Heart left ventricle (tissue), 16 donors: ENCODE results near the gene RUNX3. TPM values are rescaled to one million over a fixed set of nuclear protein-coding genes. Genes with fewer than 3 reads are reported as not detected.

Experiments
- ATAC-seq, 4 donors: fragments of 200-7000 bp; cut with Tn5 transposase; one replicate each; pipeline ENCODE4 v1.9.1; 2020 to 2022; ENCODE audit warnings: moderate library complexity in 4 of 4, mild to moderate bottlenecking in 3 of 4, moderate number of reproducible peaks in 1 of 4
- DNase-seq, 5 donors: peaks; one replicate each; pipeline ENCODE4 v3.0.0-alpha.2; 2020
- H3K27ac ChIP-seq, 12 donors: fragments of 200-600 bp; sonication (generic) in 4 of 12; one replicate each; pipeline versions ENCODE4 v1.5.0 to v1.8.0; 2016 to 2022; ENCODE audit warnings: mild to moderate bottlenecking in 2 of 12
- H3K27me3 ChIP-seq, 9 donors: fragments of 200-600 bp; sonication (generic) in 2 of 9; one replicate each; pipeline versions ENCODE4 v1.5.1 to v1.8.0; 2016 to 2022; ENCODE audit warnings: mild to moderate bottlenecking in 3 of 9
- H3K36me3 ChIP-seq, 9 donors: fragments of 200-600 bp; sonication (generic) in 2 of 9; one replicate each; pipeline versions ENCODE4 v1.5.0 to v1.8.0; 2018 to 2022; ENCODE audit warnings: mild to moderate bottlenecking in 2 of 9
- H3K4me1 ChIP-seq, 12 donors: fragments of 200-600 bp; sonication (generic) in 4 of 12; one replicate each; pipeline versions ENCODE4 v1.5.0 to v1.8.0; 2016 to 2022; ENCODE audit warnings: mild to moderate bottlenecking in 3 of 12
- H3K4me3 ChIP-seq, 12 donors: fragments of 200-600 bp; sonication (generic) in 4 of 12; one replicate each; pipeline versions ENCODE4 v1.5.0 to v1.8.0; 2017 to 2022; ENCODE audit warnings: mild to moderate bottlenecking in 9 of 12, moderate library complexity in 4 of 12
- H3K9me3 ChIP-seq, 12 donors: fragments of 200-600 bp; sonication (generic) in 4 of 12; one replicate each; pipeline versions ENCODE4 v1.5.0 to v1.8.0; 2016 to 2022; ENCODE audit warnings: mild to moderate bottlenecking in 1 of 12
- POLR2A ChIP-seq, 2 donors: fragments of 450-650 bp; IDR thresholded peaks; one replicate each; pipeline ENCODE4 v1.6.1; 2017; ENCODE audit warnings: antibody characterized with exemption in 2 of 2, mild to moderate bottlenecking in 2 of 2, moderate library complexity in 2 of 2
- whole genome bisulfite sequencing, 4 donors: extraction: QIAGEN DNeasy Blood & Tissue Kit in 2 of 4; methylation state at CpG; one replicate each; pipeline versions ENCODE4 v1.1.5 to v1.1.7; 2013 to 2018; 5-methylcytosine and 5-hydroxymethylcytosine counted together
- intact Hi-C, 10 donors: fragments of 100-400 bp; cut with DNase I; formaldehyde crosslinking; loops; one replicate each; pipeline versions ENCODE4 v1.11.1 to v1.14.2; 2022
- polyA plus RNA-seq, 2 donors: library from polyadenylated mRNA; stranded (reverse); fragments of 200-250 nt; gene quantifications; one replicate each; pipeline ENCODE4 v1.2.3, GENCODE V29; 2013
- total RNA-seq, 9 donors: library from RNA; depleted of rRNA in 2 of 9; stranded (reverse); fragments of >200 nt in 2 of 9; fragmentation: NEBNext Ultra II Directional in 3 of 9; extraction: Animal tissue kit (Norgen Biotek cat#: 25700) in 3 of 9; gene quantifications; one replicate each; pipeline versions ENCODE4 v1.1.0 to v1.2.4, GENCODE V29; 2016 to 2023
- TF ChIP-seq, protein P1 (sequence below), 12 donors: fragments of 200-600 bp; sonication (generic) in 4 of 12; IDR thresholded peaks; one replicate each; pipeline versions ENCODE4 v1.5.0 to v1.8.0; 2018 to 2022; ENCODE audit warnings: antibody characterized with exemption in 12 of 12, mild to moderate bottlenecking in 5 of 12
- donor health status: ischemic (EF 13 %, LVEDD 7.1; RV severe dilation, severe dysfunction).
- donor health status: healthy with polysubstance abuse.
- donor health status: DM: no; HTN: yes; CAD: no.
- donor health status: DM: no; HTN: no; CAD: no.
- donor health status: ischemic (EF 25% LVEDD 6.9; RV normal size, moderate dysfunction).
- donor health status: ischemic (EF 25% LVEDD 5.7; RV mildly dilated, moderate dysfunction).
- donor health status: healthy.
- donor health status: DM: yes; HTN: yes; CAD: no.
- donor health status: ischemic (EF 35%, LVEDD 5.7; RV mildly dilated, moderate dysfunction).
- donor health status: nonischemic (EF 11% LVEDD 7.7; RV severe dilation, severe dysfunction).
- donor health status: DM: yes; HTN: yes; CAD: no.
- donor health status: PGD.
- donor health status: ischemic (EF 29% LVEDD 5.4; RV normal size, mild dysfunction).
- donor health status: nonischemic (EF 23%, LVEDD 6.1; RV moderate dilation, normal function).

RUNX3 gene
- total and polyA plus RNA-seq, 11 donors: 0.21 to 8.7 (median 0.38) TPM

DNA sequence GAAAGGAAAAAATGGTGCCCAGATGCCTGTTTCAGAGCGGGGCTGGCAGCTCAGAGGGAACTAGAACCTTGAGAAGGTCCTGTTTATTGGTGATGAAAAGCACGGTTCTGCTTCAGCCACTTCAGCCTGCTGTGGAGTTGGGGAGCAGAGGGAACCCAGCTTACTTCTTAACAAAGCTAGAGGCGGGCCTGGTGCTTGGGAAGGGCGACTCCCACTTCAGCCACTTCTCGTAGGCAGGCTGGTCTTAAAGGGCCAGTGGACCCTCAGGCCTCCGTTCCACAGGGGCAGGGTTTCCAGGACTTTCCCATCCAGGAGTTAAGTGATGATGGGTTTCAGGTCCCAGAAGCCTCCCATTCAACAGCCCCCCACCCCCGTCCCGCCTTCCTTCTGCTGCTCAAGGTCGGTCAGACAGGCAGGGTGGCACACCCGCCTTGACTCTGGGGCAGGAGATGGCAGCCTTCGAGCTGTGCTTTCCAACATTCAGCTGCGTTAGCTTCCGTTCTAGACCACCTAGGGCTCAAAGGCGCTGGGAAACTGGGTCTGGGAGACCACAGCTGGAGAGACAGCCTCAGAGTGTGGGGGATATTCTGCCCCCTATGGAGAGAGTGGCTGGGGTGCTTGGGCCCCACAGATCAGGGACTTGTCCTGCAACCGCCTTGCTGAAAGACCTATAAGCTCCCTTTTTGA lies 3.4 kb downstream of the RUNX3 start:
- Histone ChIP-seq H3K27me3 (peaks cover 49 to 85% (median 71%) of the 10 kb centered on the region in 9 donors), H3K9me3 (no peaks in the 10 kb centered on the region), H3K4me3 (peak overlapping the region in 1 of 12 donors; percentile 71), H3K27ac (peak overlapping the region in 1 of 12 donors; percentile 90), H3K4me1 (peaks cover 0 to 53% (median 12%) of the 10 kb centered on the region in 12 donors), H3K36me3 (no peaks in the 10 kb centered on the region)
- no peak for TF ChIP-seq POLR2A (IDR thresholded peaks at IDR 0.05)
- TF ChIP-seq, protein P1, sequence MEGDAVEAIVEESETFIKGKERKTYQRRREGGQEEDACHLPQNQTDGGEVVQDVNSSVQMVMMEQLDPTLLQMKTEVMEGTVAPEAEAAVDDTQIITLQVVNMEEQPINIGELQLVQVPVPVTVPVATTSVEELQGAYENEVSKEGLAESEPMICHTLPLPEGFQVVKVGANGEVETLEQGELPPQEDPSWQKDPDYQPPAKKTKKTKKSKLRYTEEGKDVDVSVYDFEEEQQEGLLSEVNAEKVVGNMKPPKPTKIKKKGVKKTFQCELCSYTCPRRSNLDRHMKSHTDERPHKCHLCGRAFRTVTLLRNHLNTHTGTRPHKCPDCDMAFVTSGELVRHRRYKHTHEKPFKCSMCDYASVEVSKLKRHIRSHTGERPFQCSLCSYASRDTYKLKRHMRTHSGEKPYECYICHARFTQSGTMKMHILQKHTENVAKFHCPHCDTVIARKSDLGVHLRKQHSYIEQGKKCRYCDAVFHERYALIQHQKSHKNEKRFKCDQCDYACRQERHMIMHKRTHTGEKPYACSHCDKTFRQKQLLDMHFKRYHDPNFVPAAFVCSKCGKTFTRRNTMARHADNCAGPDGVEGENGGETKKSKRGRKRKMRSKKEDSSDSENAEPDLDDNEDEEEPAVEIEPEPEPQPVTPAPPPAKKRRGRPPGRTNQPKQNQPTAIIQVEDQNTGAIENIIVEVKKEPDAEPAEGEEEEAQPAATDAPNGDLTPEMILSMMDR (IDR thresholded peaks at IDR 0.05): no peak
- WGBS, 4 donors: 13 to 25% (median 19%) methylated on average over 7 to 15 of the region's 15 CpGs
- no peak for ATAC-seq
- intact Hi-C loops: loop anchor here in 1 of 10 donors (5.0 kb wide), 1 partner anchor 271 kb away; no protein-coding TSS in a partner anchor
- no peak for DNase-seq

DNA sequence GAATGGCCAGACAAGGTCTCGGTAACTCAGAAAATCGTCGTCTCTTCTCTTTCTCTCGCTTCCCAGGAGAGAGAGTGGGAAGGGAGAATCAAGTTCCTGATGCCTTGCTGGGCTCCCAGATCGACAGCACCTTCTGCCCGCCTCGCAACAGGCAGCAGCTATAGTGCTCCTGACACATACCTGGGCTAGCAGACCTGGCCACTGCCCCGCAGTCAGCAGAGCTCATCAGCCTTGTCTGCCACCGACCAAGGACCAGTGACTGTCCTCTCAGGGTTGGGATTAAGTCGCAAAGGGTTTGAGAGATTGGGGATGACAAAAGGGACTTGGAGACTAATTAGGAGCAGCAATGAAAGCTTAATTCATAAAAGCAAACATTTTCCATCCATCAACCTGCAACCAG lies 4.1 kb downstream of the RUNX3 start:
- 29 to 33% (median 32%) methylated on average over 10 of the region's 10 CpGs for WGBS, 4 donors
- Histone ChIP-seq H3K27me3 (peaks cover 42 to 81% (median 64%) of the 10 kb centered on the region in 9 donors), H3K4me1 (peaks cover 0 to 53% (median 12%) of the 10 kb centered on the region in 12 donors), H3K4me3 (peak overlapping the region in 1 of 12 donors; percentile 71), H3K27ac (peak overlapping the region in 1 of 12 donors; percentile 90), H3K36me3 (no peaks in the 10 kb centered on the region), H3K9me3 (no peaks in the 10 kb centered on the region)
- DNase-seq (no peak), ATAC-seq (no peak)
- TF ChIP-seq, protein P1 (IDR thresholded peaks at IDR 0.05): no peak
- TF ChIP-seq POLR2A (IDR thresholded peaks at IDR 0.05): no peak
- intact Hi-C loops: loop anchor here in 1 of 10 donors (5.0 kb wide), 1 partner anchor 271 kb away; no protein-coding TSS in a partner anchor

DNA sequence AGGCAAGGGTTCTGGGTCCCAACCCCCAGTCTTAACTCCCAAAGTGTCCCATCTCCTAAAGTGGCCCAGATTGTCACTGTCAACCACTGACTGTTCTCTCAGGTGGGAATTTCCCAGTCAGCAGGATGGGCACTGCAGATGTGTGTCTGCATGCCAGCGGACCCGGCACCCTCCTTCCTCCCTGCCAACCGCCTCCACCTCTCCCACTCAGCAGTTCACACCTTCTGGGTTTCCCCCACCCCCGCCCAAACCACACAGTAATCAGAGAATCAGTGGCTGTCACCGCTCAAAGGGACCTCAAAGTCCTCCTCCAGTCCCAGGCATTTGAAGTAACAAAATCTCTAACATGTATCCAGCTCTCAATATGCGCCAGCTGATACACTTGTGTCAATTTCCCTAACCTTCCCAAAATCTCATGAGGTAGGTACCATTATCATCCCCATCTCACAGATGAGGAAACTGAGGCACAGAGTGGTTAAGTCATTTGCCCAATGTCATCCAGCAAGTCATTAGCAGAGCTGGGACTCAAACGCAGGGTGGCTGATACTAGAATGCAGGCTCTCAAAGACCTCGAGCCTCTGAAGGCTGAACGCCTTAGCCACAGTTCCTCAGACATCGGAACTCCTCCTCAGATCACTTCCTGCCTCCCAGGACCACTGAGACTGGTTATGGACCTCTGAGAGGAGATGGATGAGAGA lies 4.8 kb downstream of the RUNX3 start:
- peak overlapping the region in 1 of 12 donors; percentile 71 for H3K4me3 ChIP-seq
- no peaks in the 10 kb centered on the region for H3K9me3 ChIP-seq
- ATAC-seq (no peak), DNase-seq (no peak)
- TF ChIP-seq, protein P1 (IDR thresholded peaks at IDR 0.05): no peak
- no peak for TF ChIP-seq POLR2A (IDR thresholded peaks at IDR 0.05)
- intact Hi-C loops: loop anchor here in 1 of 10 donors (5.0 kb wide), 1 partner anchor 272 kb away; no protein-coding TSS in a partner anchor
- no peaks in the 10 kb centered on the region for H3K36me3 ChIP-seq
- 46 to 63% (median 51%) methylated on average over 10 of the region's 10 CpGs for WGBS, 4 donors
- H3K27ac ChIP-seq: peak overlapping the region in 1 of 12 donors; percentile 90
- H3K4me1 ChIP-seq: peaks cover 0 to 53% (median 11%) of the 10 kb centered on the region in 12 donors
- H3K27me3 ChIP-seq: peaks cover 34 to 74% (median 56%) of the 10 kb centered on the region in 9 donors
